IMR-90 (cell line): ENCODE measurements around the gene CATSPER4. TPM values are rescaled to one million over a fixed set of nuclear protein-coding genes. Genes with fewer than 3 reads are reported as not detected.

Experiments used
- ATAC-seq: fragments of 200-7000 bp; cut with Tn5 transposase; 2 replicates; pipeline ENCODE4 v1.9.1; 2020; ENCODE audit warnings: low read depth, mild to moderate bottlenecking, moderate library complexity
- BruUV-seq: library from RNA; stranded (reverse); fragments of 400-500 nt; replicated peaks from 2 replicates; lab custom pipeline; 2021; lab: Mats Ljungman, UMichigan
- CTCF ChIA-PET: fragments of 300-600 bp; formaldehyde crosslinking; extraction: SDS; loops from one replicate; lab custom pipeline; 2021; ENCODE audit warnings: antibody characterized with exemption; lab: Yijun Ruan, JAX
- POLR2A ChIA-PET: fragments of 300-600 bp; sonication (Branson Sonifier 250); formaldehyde crosslinking; loops from one replicate; lab custom pipeline; 2022; ENCODE audit warnings: antibody characterized with exemption; ENCODE audit not compliant: unreplicated experiment; lab: Charles Lee
- DNase-seq: peaks from one replicate; pipeline ENCODE4 v3.0.0; 2013
- H2AFZ ChIP-seq: replicated peaks from 2 replicates; pipeline ENCODE3; 2013; ENCODE audit warnings: low read length, mild to moderate bottlenecking; ENCODE audit not compliant: poor library complexity
- H2AK5ac ChIP-seq: 2 replicates; pipeline ENCODE4 v1.6.1; 2013; ENCODE audit warnings: low read depth, low read length, inconsistent platforms
- H2AK9ac ChIP-seq: replicated peaks from 2 replicates; pipeline ENCODE3; 2013; ENCODE audit warnings: mild to moderate bottlenecking, low read depth, low read length, moderate library complexity; ENCODE audit not compliant: poor library complexity
- H2BK120ac ChIP-seq: 2 replicates; pipeline ENCODE4 v1.6.1; 2013; ENCODE audit warnings: low read depth, low read length, inconsistent platforms
- H2BK15ac ChIP-seq: 3 replicates; pipeline ENCODE4 v1.6.1; 2013; ENCODE audit warnings: low read depth, low read length, inconsistent platforms
- H2BK20ac ChIP-seq: 2 replicates; pipeline ENCODE4 v1.6.1; 2013; ENCODE audit warnings: low read depth, mild to moderate bottlenecking, inconsistent platforms, low read length, moderate library complexity
- H2BK5ac ChIP-seq: 2 replicates; pipeline ENCODE4 v1.6.1; 2013; ENCODE audit warnings: mild to moderate bottlenecking, low read depth, low read length, inconsistent platforms; ENCODE audit not compliant: poor library complexity, severe bottlenecking
- H3K14ac ChIP-seq: replicated peaks from 2 replicates; pipeline ENCODE4 v1.6.1; 2013; ENCODE audit warnings: low read depth, low read length, inconsistent platforms
- H3K18ac ChIP-seq: 2 replicates; pipeline ENCODE4 v1.6.1; 2013; ENCODE audit warnings: low read depth, low read length, control low read depth
- H3K23ac ChIP-seq: 2 replicates; pipeline ENCODE4 v1.6.1; 2013; ENCODE audit warnings: low read depth, low read length, inconsistent platforms
- H3K27ac ChIP-seq: 2 replicates; pipeline ENCODE4 v1.5.1; 2013; ENCODE audit warnings: mild to moderate bottlenecking, control low read depth, low read length; ENCODE audit not compliant: insufficient read depth
- H3K27me3 ChIP-seq: 2 replicates; pipeline ENCODE4 v1.6.1; 2013; ENCODE audit warnings: low read length; ENCODE audit not compliant: control insufficient read depth, insufficient read depth
- H3K36me3 ChIP-seq: 2 replicates; pipeline ENCODE4 v1.6.1; 2013; ENCODE audit warnings: low read length, mixed read lengths; ENCODE audit not compliant: control insufficient read depth, insufficient read depth
- H3K4ac ChIP-seq: 2 replicates; pipeline ENCODE4 v1.6.1; 2013; ENCODE audit warnings: low read depth, low read length, inconsistent platforms
- H3K4me1 ChIP-seq: 2 replicates; pipeline ENCODE4 v1.6.1; 2013; ENCODE audit warnings: low read length, mixed read lengths; ENCODE audit not compliant: control insufficient read depth, insufficient read depth
- H3K4me2 ChIP-seq: 2 replicates; pipeline ENCODE4 v1.6.1; 2013; ENCODE audit warnings: low read depth, mild to moderate bottlenecking, control low read depth, low read length, moderate library complexity
- H3K4me3 ChIP-seq: 2 replicates; pipeline ENCODE4 v1.5.1; 2013; ENCODE audit warnings: low read depth, mild to moderate bottlenecking, control low read depth, low read length, moderate library complexity; ENCODE audit not compliant: insufficient read depth
- H3K56ac ChIP-seq: 2 replicates; pipeline ENCODE4 v1.6.1; 2013; ENCODE audit warnings: low read length, inconsistent platforms; ENCODE audit not compliant: insufficient read depth; ENCODE audit errors: extremely low read depth
- H3K79me1 ChIP-seq, 2 experiments: 2 replicates each; pipeline ENCODE4 v1.6.1; 2013; ENCODE audit warnings: low read length in 2 of 2, inconsistent platforms in 1 of 2, low read depth in 1 of 2
- H3K9ac ChIP-seq: 2 replicates; pipeline ENCODE4 v1.6.1; 2013; ENCODE audit warnings: low read depth, low read length, control low read depth
- H3K9me1 ChIP-seq: 2 replicates; pipeline ENCODE4 v1.6.1; 2013; ENCODE audit warnings: low read length, inconsistent platforms; ENCODE audit not compliant: insufficient read depth
- H3K9me3 ChIP-seq: 2 replicates; pipeline ENCODE4 v1.6.1; 2013; ENCODE audit warnings: low read length; ENCODE audit not compliant: control insufficient read depth, insufficient read depth
- H4K20me1 ChIP-seq: 2 replicates; pipeline ENCODE4 v1.6.1; 2013; ENCODE audit warnings: low read length, inconsistent platforms; ENCODE audit not compliant: insufficient read depth
- H4K5ac ChIP-seq: 2 replicates; pipeline ENCODE4 v1.6.1; 2013; ENCODE audit warnings: mild to moderate bottlenecking, low read depth, low read length, control low read depth
- H4K8ac ChIP-seq, 2 experiments: 2 replicates each; pipeline ENCODE4 v1.6.1; 2013; ENCODE audit warnings: low read depth in 2 of 2, low read length in 2 of 2, control low read depth in 1 of 2, inconsistent platforms in 1 of 2
- H4K91ac ChIP-seq: 2 replicates; pipeline ENCODE4 v1.6.1; 2013; ENCODE audit warnings: low read depth, low read length, inconsistent platforms; ENCODE audit not compliant: insufficient read depth
- BHLHE40 ChIP-seq: fragments of 150-350 bp; IDR thresholded peaks from 2 replicates; pipeline ENCODE4 v1.6.1; 2016; ENCODE audit warnings: mild to moderate bottlenecking, low read depth, low read length
- CHD1 ChIP-seq: IDR thresholded peaks from 2 replicates; pipeline ENCODE4 v1.6.1; 2012; ENCODE audit warnings: low read depth, low read length, improper control_type of control experiment
- CTCF ChIP-seq: conservative IDR thresholded peaks from 2 replicates; pipeline ENCODE4 v1.5.1; 2012; ENCODE audit warnings: mild to moderate bottlenecking, low read depth, low read length, improper control_type of control experiment
- MXI1 ChIP-seq: IDR thresholded peaks from 2 replicates; pipeline ENCODE4 v1.6.1; 2012; ENCODE audit warnings: low read depth, mild to moderate bottlenecking, low read length, moderate library complexity, borderline replicate concordance
- RAD21 ChIP-seq: IDR thresholded peaks from 2 replicates; pipeline ENCODE4 v1.6.1; 2012; ENCODE audit warnings: low read length, improper control_type of control experiment
- RFX5 ChIP-seq: IDR thresholded peaks from 2 replicates; pipeline ENCODE4 v1.8.0; 2012; ENCODE audit warnings: low read depth, mild to moderate bottlenecking, low read length, moderate library complexity
- USF2 ChIP-seq: fragments of 150-350 bp; IDR thresholded peaks from 2 replicates; pipeline ENCODE4 v1.6.1; 2017; ENCODE audit warnings: mild to moderate bottlenecking, antibody characterized with exemption, low read length, low read depth
- WGBS, 2 experiments: methylation state at CpG; one replicate each; pipeline versions ENCODE4 v1.1.5 to v1.1.7; 2013; ENCODE audit warnings: missing lambda C conversion rate in 2 of 2; ENCODE audit not compliant: insufficient read length in 1 of 2; ENCODE audit errors: extremely low coverage in 2 of 2; 5-methylcytosine and 5-hydroxymethylcytosine counted together
- dilution Hi-C: fragments of 300-500 bp; cut with HindIII; formaldehyde crosslinking; loops from one replicate; pipeline ENCODE4 v1.14.3; 2018; ENCODE audit warnings: low sequenced_read_pairs; ENCODE audit not compliant: unreplicated experiment
- in situ Hi-C: fragments of 300-500 bp; cut with MboI; formaldehyde crosslinking; loops from 3 replicates; pipeline ENCODE4 v1.14.3; 2019; ENCODE audit warnings: low sequenced_read_pairs, inconsistent platforms, mixed read lengths
- intact Hi-C: fragments of 100-400 bp; cut with micrococcal nuclease; formaldehyde crosslinking; loops from 2 replicates; pipeline ENCODE4 v1.10.0; 2022
- polyA plus RNA-seq, 3 experiments: library from polyadenylated mRNA; depleted of rRNA; stranded (reverse); fragments of >200 nt; gene quantifications; 2 replicates each; pipeline ENCODE4 v1.2.3, GENCODE V29; 2012; ENCODE audit warnings: low replicate concordance in 1 of 3
- total RNA-seq: library from RNA; depleted of rRNA; stranded (reverse); fragments of >200 nt; gene quantifications from 2 replicates; pipeline ENCODE4 v1.2.3, GENCODE V29; 2012
- TF ChIP-seq, protein P1 (sequence below): fragments of 150-350 bp; IDR thresholded peaks from 2 replicates; pipeline ENCODE4 v1.6.1; 2016; ENCODE audit warnings: low read depth, mild to moderate bottlenecking, low read length, moderate library complexity, borderline replicate concordance

The CATSPER4 gene
- total and polyA plus RNA-seq, 2 of the 4 experiments (the other 2 are of a cell fraction) = not detected

GRCh38 chr1:26142159-26142558, 48.2 kb upstream of the CATSPER4 start:
- H2AFZ ChIP-seq = no peak overlapping the region
- DNase-seq (no peak), ATAC-seq (no peak)
- no peak overlapping the region for H2AK9ac ChIP-seq
- in situ Hi-C loops = no loop called here
- dilution Hi-C loops = no loop called here
- no peaks in the 10 kb centered on the region for H3K9me3 ChIP-seq
- no peak overlapping the region for H3K4me3 ChIP-seq
- TF ChIP-seq CTCF (no peak), BHLHE40 (no peak), RFX5 (no peak), CHD1 (no peak), MXI1 (no peak), USF2 (no peak), RAD21 (no peak)
- TF ChIP-seq, protein P1, sequence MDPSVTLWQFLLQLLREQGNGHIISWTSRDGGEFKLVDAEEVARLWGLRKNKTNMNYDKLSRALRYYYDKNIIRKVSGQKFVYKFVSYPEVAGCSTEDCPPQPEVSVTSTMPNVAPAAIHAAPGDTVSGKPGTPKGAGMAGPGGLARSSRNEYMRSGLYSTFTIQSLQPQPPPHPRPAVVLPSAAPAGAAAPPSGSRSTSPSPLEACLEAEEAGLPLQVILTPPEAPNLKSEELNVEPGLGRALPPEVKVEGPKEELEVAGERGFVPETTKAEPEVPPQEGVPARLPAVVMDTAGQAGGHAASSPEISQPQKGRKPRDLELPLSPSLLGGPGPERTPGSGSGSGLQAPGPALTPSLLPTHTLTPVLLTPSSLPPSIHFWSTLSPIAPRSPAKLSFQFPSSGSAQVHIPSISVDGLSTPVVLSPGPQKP = no peak
- H4K8ac ChIP-seq = no peak overlapping the region
- H4K5ac ChIP-seq = no peak overlapping the region
- no peak overlapping the region for H2BK20ac ChIP-seq
- H3K36me3 ChIP-seq = no peaks in the 10 kb centered on the region
- H2BK120ac ChIP-seq = no peak overlapping the region
- H3K4me2 ChIP-seq = no peak overlapping the region
- H3K4ac ChIP-seq = no peak overlapping the region
- H3K4me1 ChIP-seq = no peaks in the 10 kb centered on the region
- peaks cover 6% of the 10 kb centered on the region for H3K27me3 ChIP-seq
- H3K56ac ChIP-seq = no peak overlapping the region
- no peak overlapping the region for H3K23ac ChIP-seq
- no peak overlapping the region for H4K91ac ChIP-seq
- no peaks in the 10 kb centered on the region for H3K9me1 ChIP-seq
- H3K14ac ChIP-seq = no peak overlapping the region
- no peak overlapping the region for H2BK5ac ChIP-seq
- H3K79me1 ChIP-seq = no peaks in the 10 kb centered on the region
- H3K27ac ChIP-seq = no peak overlapping the region
- H3K18ac ChIP-seq = no peak overlapping the region
- H4K20me1 ChIP-seq = no peaks in the 10 kb centered on the region
- WGBS, 2 experiments = no CpG with 5 or more reads among the region's 8 CpGs
- CTCF ChIA-PET = interaction anchor here (1.0 kb wide), 1 partner anchor 106 kb away, joined by 3 read pairs; no protein-coding TSS in a partner anchor
- POLR2A ChIA-PET = no interaction called here
- no peak overlapping the region for H3K9ac ChIP-seq
- no TSS peak for BruUV-seq
- H2AK5ac ChIP-seq = no peak overlapping the region
- intact Hi-C loops = no loop called here
- no peak overlapping the region for H2BK15ac ChIP-seq
